NCI-H187 (cell line): ENCODE results near the gene DEPDC1.
"Not testable (repeated sequence)": the region's sequence is repeated elsewhere in the genome, so short reads cannot be mapped to it uniquely, and the experiment has no call there.

ENCODE experiments used
- DNase-seq, 2 experiments: peaks; one replicate each; lab custom pipeline; 2025; lab: John Stamatoyannopoulos, UW

DEPDC1 gene

GRCh38 chr1:68476626-68477025 lies 20.3 kb downstream of the DEPDC1 start:
- DNase-seq: not testable (repeated sequence)

GRCh38 chr1:68473060-68473459 lies 23.8 kb downstream of the DEPDC1 start:
- no peak for DNase-seq

GRCh38 chr1:68470388-68470970 lies 26.4 kb downstream of the DEPDC1 start:
- DNase-seq: no peak

- DNase-seq: no peak
These were observed 32.0 kb downstream of the DEPDC1 start for GRCh38 chr1:68464891-68465290.

GRCh38 chr1:68460935-68461334 lies 35.9 kb downstream of the DEPDC1 start:
- no peak for DNase-seq

GRCh38 chr1:68459796-68460195 lies 37.1 kb downstream of the DEPDC1 start:
- no peak for DNase-seq

- DNase-seq: no peak
These were observed 37.8 kb downstream of the DEPDC1 start for GRCh38 chr1:68459091-68459490.

GRCh38 chr1:68456202-68456601 lies 40.7 kb downstream of the DEPDC1 start:
- no peak for DNase-seq

GRCh38 chr1:68454534-68454933 lies 42.3 kb downstream of the DEPDC1 start:
- DNase-seq: no peak

GRCh38 chr1:68453060-68453670 lies 43.7 kb downstream of the DEPDC1 start:
- no peak for DNase-seq

GRCh38 chr1:68449901-68450300 lies 47.0 kb downstream of the DEPDC1 start, which contains the start of gene RPE65:
Gene RPE65, minus strand, starts transcription at chr1:68449954. Its CDS starts 49 bp downstream, at chr1:68449905.
- no peak for DNase-seq

GRCh38 chr1:68448365-68448764 lies 48.5 kb downstream of the DEPDC1 start:
- no peak for DNase-seq

GRCh38 chr1:68445709-68446108 lies 51.2 kb downstream of the DEPDC1 start:
- no peak for DNase-seq

- DNase-seq: no peak
These were observed 53.9 kb downstream of the DEPDC1 start for GRCh38 chr1:68442822-68443556.

- DNase-seq: no peak
These were observed 54.9 kb downstream of the DEPDC1 start for GRCh38 chr1:68442006-68442405.

- no peak for DNase-seq
These were observed 58.6 kb downstream of the DEPDC1 start for GRCh38 chr1:68438310-68438709.

- DNase-seq: no peak
These were observed 63.5 kb downstream of the DEPDC1 start for GRCh38 chr1:68433395-68433794.

- DNase-seq: no peak
These were observed 65.8 kb downstream of the DEPDC1 start for GRCh38 chr1:68431076-68431475.

GRCh38 chr1:68429233-68429808 lies 67.6 kb downstream of the DEPDC1 start:
- DNase-seq: no peak

GRCh38 chr1:68426594-68426993 lies 70.3 kb downstream of the DEPDC1 start:
- no peak for DNase-seq
